Subcutaneous adipose tissue (tissue), 4 donors: ENCODE data around the gene CEP120. TPM values are rescaled to one million over a fixed set of nuclear protein-coding genes. Genes with fewer than 3 reads are reported as not detected.

Experiments
- CTCF ChIP-seq: fragments of 450-650 bp; IDR thresholded peaks from one replicate; pipeline ENCODE4 v1.5.1; 2016; ENCODE audit warnings: low read depth, mild to moderate bottlenecking, control low read depth, antibody characterized with exemption, moderate library complexity
- total RNA-seq, 4 donors: library from RNA; depleted of rRNA; stranded (reverse); fragments of >200 nt; gene quantifications; one replicate each; pipeline ENCODE4 v1.1.0, GENCODE V29; 2016

CEP120 gene
- total RNA-seq, 4 donors from 2014 or later = 19.4 to 25.8 (median 22.4) TPM

GRCh38 chr5:123304777-123305316 lies 118.4 kb downstream of the CEP120 start:
- no peak for TF ChIP-seq CTCF

GRCh38 chr5:123303802-123304201 lies 119.4 kb downstream of the CEP120 start:
- TF ChIP-seq CTCF = no peak

- TF ChIP-seq CTCF = no peak
Observed at GRCh38 chr5:123300266-123300665, 122.9 kb downstream of the CEP120 start.

GRCh38 chr5:123299136-123299535 lies 124.1 kb downstream of the CEP120 start:
- TF ChIP-seq CTCF = no peak

GRCh38 chr5:123298335-123299030 lies 124.7 kb downstream of the CEP120 start:
- TF ChIP-seq CTCF = no peak

GRCh38 chr5:123297866-123298265 lies 125.3 kb downstream of the CEP120 start:
- TF ChIP-seq CTCF = no peak

- no peak for TF ChIP-seq CTCF
Observed at GRCh38 chr5:123297198-123297831, 125.9 kb downstream of the CEP120 start.
